Measurements from ENCODE around the gene CLSTN2.

- TF ChIP-seq CTCF (IDR thresholded peaks at IDR 0.05; ENCODE audit: insufficient read depth, low read depth, low read length): no peak
- TF ChIP-seq EZH2 (IDR thresholded peaks at IDR 0.05; ENCODE audit: insufficient read depth, low read length): no peak
These were observed 4.8 kb upstream of the CLSTN2 start for GRCh38 chr3:139930211-139930610.
